ENCODE results near the gene ETFA. TPM values are rescaled to one million over a fixed set of nuclear protein-coding genes. Genes with fewer than 3 reads are reported as not detected.

The ETFA gene
- total and polyA plus RNA-seq, 2 of the 8 experiments (the other 6 are each of a cell fraction or from before 2014, with no cell fraction given): 60.9 to 90.0 TPM

- no peak for TF ChIP-seq NANOG (IDR thresholded peaks at IDR 0.05; ENCODE audit: insufficient read depth, low read depth, low read length, poor library complexity, severe bottlenecking)
Observed at GRCh38 chr15:76349301-76350070, 38.2 kb upstream of the ETFA start (continued).

Measured in H1 (cell line).